HG02763 (cell line): ENCODE data around the gene RFXAP.

Experiments
- ATAC-seq: cut with Tn5 transposase; IDR thresholded peaks from one replicate; pipeline ENCODE4 v1.9.1; 2021; ENCODE audit warnings: mild to moderate bottlenecking, moderate library complexity; ENCODE audit not compliant: unreplicated experiment

Gene RFXAP

GRCh38 chr13:36815062-36815461, 4.0 kb upstream of the RFXAP start:
- ATAC-seq = no peak

GRCh38 chr13:36817996-36818803, 822 bp upstream of the RFXAP start:
- ATAC-seq = peak; percentile 2

GRCh38 chr13:36819739-36820090, 693 bp downstream of the RFXAP start:
- ATAC-seq = peak; percentile 3

- peak; percentile 45 for ATAC-seq
These were observed 1.2 kb downstream of the RFXAP start for GRCh38 chr13:36820222-36820621.

- ATAC-seq = no peak
These were observed 3.8 kb downstream of the RFXAP start for GRCh38 chr13:36822785-36823184.

GRCh38 chr13:36829753-36830152, 10.7 kb downstream of the RFXAP start:
- ATAC-seq = no peak

- no peak for ATAC-seq
These were observed 12.3 kb downstream of the RFXAP start for GRCh38 chr13:36831291-36831690.

GRCh38 chr13:36834299-36834698, 15.3 kb downstream of the RFXAP start:
- ATAC-seq = no peak

GRCh38 chr13:36837354-36838092, 18.5 kb downstream of the RFXAP start:
- ATAC-seq = no peak

GRCh38 chr13:36839281-36839680, 20.3 kb downstream of the RFXAP start:
- no peak for ATAC-seq

- no peak for ATAC-seq
These were observed 21.0 kb downstream of the RFXAP start for GRCh38 chr13:36839981-36840380.

- no peak for ATAC-seq
These were observed 21.8 kb downstream of the RFXAP start for GRCh38 chr13:36840718-36841250.

GRCh38 chr13:36841391-36841790, 22.4 kb downstream of the RFXAP start:
- no peak for ATAC-seq

GRCh38 chr13:36847606-36848005, 28.6 kb downstream of the RFXAP start:
- ATAC-seq = no peak

GRCh38 chr13:36848199-36848982, 29.4 kb downstream of the RFXAP start:
- ATAC-seq = peak; percentile 50

GRCh38 chr13:36850790-36851438, 31.9 kb downstream of the RFXAP start:
- no peak for ATAC-seq

- no peak for ATAC-seq
These were observed 38.2 kb downstream of the RFXAP start for GRCh38 chr13:36857253-36857652.

GRCh38 chr13:36858290-36858689, 39.3 kb downstream of the RFXAP start:
- ATAC-seq = peak; percentile 68

GRCh38 chr13:36859259-36859658, 40.2 kb downstream of the RFXAP start:
- ATAC-seq = no peak

- no peak for ATAC-seq
These were observed 43.1 kb downstream of the RFXAP start for GRCh38 chr13:36862002-36862685.
